Measurements from ENCODE around the gene ADCY9.

GRCh38 chr16:4089811-4090301 is 26.4 kb downstream of the ADCY9 start:
- no peak for TF ChIP-seq EZH2 (IDR thresholded peaks at IDR 0.05; ENCODE audit: insufficient read depth, low read length)
- TF ChIP-seq, protein P1, sequence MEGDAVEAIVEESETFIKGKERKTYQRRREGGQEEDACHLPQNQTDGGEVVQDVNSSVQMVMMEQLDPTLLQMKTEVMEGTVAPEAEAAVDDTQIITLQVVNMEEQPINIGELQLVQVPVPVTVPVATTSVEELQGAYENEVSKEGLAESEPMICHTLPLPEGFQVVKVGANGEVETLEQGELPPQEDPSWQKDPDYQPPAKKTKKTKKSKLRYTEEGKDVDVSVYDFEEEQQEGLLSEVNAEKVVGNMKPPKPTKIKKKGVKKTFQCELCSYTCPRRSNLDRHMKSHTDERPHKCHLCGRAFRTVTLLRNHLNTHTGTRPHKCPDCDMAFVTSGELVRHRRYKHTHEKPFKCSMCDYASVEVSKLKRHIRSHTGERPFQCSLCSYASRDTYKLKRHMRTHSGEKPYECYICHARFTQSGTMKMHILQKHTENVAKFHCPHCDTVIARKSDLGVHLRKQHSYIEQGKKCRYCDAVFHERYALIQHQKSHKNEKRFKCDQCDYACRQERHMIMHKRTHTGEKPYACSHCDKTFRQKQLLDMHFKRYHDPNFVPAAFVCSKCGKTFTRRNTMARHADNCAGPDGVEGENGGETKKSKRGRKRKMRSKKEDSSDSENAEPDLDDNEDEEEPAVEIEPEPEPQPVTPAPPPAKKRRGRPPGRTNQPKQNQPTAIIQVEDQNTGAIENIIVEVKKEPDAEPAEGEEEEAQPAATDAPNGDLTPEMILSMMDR (IDR thresholded peaks at IDR 0.05; ENCODE audit: insufficient read depth, low read depth, low read length), result no peak

All from astrocyte (in vitro differentiated cells and primary cell).